Epithelial cell of esophagus (primary cell): ENCODE measurements around the gene ANKIB1.

Source experiments
- DNase-seq: peaks from one replicate; pipeline ENCODE4 v3.0.0; 2010; ENCODE audit warnings: low read depth
- H3K4me3 ChIP-seq: 2 replicates; pipeline ENCODE4 v1.5.1; 2011; ENCODE audit warnings: mild to moderate bottlenecking, low read length, control low read depth
- CTCF ChIP-seq: IDR thresholded peaks from 2 replicates; pipeline ENCODE4 v1.5.1; 2011; ENCODE audit warnings: low read depth, mild to moderate bottlenecking, low read length, control low read depth, inconsistent platforms; ENCODE audit not compliant: insufficient read depth; ENCODE audit errors: missing control alignments

ANKIB1 gene

GRCh38 chr7:92245487-92246359, at the start of gene ANKIB1, which contains the start of gene KRIT1:
Gene ANKIB1 (plus strand): TSS chr7:92245974. CDS start chr7:92294979, 49,005 bp downstream.
Gene KRIT1 (minus strand): TSS chr7:92245914. CDS start chr7:92242135, 3,779 bp downstream.
- TF ChIP-seq CTCF, result no peak
- peak within 1 kb of the TSS; percentile 80 for H3K4me3 ChIP-seq
- DNase-seq, result peak; percentile 82

- no peak for TF ChIP-seq CTCF
- no peak for DNase-seq
- no peak overlapping the region for H3K4me3 ChIP-seq
Measured at GRCh38 chr7:92200791-92201190, 45.0 kb upstream of the ANKIB1 start.

GRCh38 chr7:92205987-92206386, 39.8 kb upstream of the ANKIB1 start:
- no peak overlapping the region for H3K4me3 ChIP-seq
- no peak for TF ChIP-seq CTCF

GRCh38 chr7:92206672-92207071, 39.1 kb upstream of the ANKIB1 start:
- DNase-seq, result no peak
- H3K4me3 ChIP-seq, result no peak overlapping the region
- no peak for TF ChIP-seq CTCF

More at GRCh38 chr7:92205987-92206386, 39.8 kb upstream of the ANKIB1 start:
- no peak for DNase-seq

- no peak overlapping the region for H3K4me3 ChIP-seq
- peak; percentile 79 for DNase-seq
- no peak for TF ChIP-seq CTCF
Measured at GRCh38 chr7:92221766-92222165, 24.0 kb upstream of the ANKIB1 start.

- DNase-seq, result no peak
- no peak overlapping the region for H3K4me3 ChIP-seq
- no peak for TF ChIP-seq CTCF
Measured at GRCh38 chr7:92226981-92227380, 18.8 kb upstream of the ANKIB1 start.

GRCh38 chr7:92228100-92228499, 17.7 kb upstream of the ANKIB1 start:
- no peak overlapping the region for H3K4me3 ChIP-seq
- DNase-seq, result peak; percentile 11
- no peak for TF ChIP-seq CTCF
